UCSD-AML1 (cell line): ENCODE measurements around the gene GPR135.

Experiments used
- DNase-seq: peaks from one replicate; lab custom pipeline; 2025; ENCODE audit not compliant: unreplicated experiment; lab: John Stamatoyannopoulos, UW

GPR135 gene, protein sequence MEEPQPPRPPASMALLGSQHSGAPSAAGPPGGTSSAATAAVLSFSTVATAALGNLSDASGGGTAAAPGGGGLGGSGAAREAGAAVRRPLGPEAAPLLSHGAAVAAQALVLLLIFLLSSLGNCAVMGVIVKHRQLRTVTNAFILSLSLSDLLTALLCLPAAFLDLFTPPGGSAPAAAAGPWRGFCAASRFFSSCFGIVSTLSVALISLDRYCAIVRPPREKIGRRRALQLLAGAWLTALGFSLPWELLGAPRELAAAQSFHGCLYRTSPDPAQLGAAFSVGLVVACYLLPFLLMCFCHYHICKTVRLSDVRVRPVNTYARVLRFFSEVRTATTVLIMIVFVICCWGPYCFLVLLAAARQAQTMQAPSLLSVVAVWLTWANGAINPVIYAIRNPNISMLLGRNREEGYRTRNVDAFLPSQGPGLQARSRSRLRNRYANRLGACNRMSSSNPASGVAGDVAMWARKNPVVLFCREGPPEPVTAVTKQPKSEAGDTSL

DNA sequence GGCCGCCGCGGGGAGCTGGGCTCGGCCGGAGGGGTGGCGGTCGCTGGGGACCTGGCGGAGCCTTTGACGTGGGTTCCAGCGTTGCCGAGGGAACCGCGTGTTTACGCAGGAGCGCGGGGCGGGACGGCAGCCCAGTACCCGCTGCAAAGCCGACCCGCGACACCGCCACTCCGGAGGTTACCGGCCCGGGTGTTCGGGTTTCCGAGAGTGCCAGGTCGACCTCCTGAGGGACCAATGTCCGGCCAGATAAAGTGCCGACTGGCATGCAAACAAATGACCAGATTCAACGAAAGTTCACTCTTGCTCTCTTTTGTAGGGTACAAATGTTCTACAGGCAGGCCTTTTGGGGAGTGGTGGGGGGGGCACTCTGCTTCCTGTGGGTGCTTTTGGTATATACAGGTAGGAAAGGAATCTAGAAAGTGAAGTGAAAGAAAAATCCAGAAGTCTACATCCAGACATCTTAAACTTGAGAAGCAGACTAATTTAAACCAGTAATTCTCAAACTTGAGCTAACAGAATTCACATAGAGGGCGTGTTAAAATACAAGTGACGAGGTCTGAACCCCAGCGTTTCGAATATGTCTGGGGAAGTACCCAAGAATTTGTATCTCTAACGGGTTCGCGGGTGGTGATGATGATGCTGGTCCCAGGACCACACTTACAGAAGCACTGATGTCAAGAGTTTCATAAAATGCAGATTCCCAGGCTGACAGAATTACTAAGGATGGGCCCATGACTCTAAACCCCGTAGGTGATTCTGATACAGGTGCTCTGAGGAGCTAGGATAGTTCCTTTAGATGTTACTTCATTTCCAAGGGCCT is at the start of gene GPR135:
Gene GPR135 (minus strand): TSS at position 65 of the 820 bp plus-strand sequence. CDS start 154 bp downstream, outside the sequence.
- DNase-seq = no peak

DNA sequence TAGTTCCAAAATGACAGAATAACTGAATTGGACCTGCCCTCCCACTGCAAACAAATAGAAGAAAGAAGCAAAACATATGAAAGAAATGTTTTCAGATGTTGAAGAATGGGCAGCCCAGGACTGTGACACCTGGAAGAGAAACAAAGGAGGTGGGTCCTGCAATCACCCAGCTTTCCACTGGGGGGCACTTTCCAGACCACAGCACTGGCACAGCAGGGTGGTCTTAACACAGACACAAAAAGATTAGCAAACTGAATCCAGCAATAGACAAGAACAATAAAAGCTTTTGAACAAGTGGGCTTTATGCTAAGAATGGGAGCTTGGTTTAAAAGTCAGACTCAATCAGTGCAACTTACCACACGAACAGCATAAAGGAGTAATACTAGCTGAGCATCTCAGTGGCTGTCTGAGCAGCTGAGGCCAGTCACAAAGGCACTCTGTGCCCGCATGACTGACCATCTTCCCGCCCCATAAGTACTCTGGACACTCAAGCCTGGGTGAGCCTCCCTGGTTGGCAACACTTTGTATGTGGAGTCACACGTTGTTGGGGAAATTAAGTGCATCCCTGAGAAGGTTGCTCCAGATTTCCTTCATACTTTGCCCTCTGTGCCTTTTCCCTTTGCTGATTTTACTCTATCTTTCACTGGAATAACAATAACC is 46.9 kb upstream of the GPR135 start:
- peak; percentile 16 for DNase-seq

DNA sequence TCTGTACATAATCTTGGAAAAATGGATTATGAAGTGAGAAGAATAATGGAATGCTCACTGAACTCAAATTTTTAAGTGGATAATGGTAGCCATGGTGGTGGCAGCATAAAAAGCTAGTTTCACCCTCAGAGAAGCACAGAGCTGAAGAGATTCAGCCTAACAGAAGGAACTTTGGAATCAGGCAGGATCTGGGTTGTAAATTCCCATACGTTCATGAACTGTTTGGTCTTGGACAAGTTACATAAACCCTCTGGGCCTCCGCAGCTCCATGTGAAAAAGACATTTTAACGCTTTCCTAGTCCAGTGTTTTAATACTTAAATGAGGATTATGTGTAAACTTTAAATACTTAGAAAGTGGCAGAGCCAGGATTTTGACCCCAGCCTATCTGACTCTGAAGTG is 45.8 kb upstream of the GPR135 start:
- DNase-seq = no peak

DNA sequence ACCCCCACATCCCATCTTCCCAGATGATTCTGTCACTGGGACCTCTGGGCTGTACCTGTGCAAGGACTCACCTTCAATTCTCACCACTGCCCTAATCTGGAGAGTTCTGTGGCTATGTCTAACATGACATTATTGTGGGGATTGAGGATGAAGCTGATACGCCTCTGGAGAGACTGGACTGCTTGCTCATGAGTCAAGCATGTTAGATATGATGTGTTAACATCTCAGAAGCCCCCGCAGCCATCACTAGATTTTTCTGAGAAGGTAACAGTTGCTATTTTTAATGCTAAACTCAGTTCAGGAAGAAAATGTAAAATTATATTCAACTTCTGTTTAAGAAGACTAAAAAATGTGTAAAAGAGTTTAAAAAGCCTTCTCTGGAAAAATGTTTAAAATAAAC is 44.8 kb upstream of the GPR135 start:
- DNase-seq = no peak

DNA sequence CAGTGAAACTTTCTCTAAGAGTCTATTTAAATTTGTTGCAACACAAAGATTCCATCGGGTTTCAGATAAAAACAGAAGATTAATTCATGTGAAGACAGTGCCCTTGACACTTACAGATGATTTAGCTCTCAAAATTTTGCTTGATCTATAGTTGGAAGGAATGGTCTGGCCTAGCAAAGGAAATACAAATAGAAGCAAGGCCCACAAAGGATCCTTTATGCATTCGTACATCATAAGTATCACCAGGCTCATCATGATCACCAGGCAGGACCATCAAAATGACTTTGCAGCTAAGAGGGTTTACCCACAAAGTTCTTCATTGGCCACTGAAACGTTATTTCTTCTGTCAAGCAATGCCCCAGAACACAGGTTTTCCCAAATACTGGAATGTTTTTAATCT is 43.9 kb upstream of the GPR135 start:
- no peak for DNase-seq

DNA sequence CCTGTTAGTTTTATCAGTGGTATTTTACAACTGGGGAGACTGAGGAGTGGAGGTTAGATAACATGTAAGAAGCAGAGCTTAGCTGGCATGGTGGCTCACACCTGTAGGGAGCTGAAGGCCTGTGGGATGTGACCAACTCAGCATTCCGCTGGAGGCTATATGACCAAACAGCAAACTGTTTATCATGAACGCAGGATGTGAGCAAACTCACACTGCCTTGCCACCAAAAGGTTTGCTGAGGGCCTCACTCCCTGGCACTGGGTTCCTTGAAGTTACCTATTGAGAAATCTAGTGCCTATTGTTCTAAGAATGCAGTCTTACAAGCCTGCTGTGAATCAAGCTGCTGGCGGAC is 42.5 kb upstream of the GPR135 start:
- DNase-seq = peak; percentile 24

DNA sequence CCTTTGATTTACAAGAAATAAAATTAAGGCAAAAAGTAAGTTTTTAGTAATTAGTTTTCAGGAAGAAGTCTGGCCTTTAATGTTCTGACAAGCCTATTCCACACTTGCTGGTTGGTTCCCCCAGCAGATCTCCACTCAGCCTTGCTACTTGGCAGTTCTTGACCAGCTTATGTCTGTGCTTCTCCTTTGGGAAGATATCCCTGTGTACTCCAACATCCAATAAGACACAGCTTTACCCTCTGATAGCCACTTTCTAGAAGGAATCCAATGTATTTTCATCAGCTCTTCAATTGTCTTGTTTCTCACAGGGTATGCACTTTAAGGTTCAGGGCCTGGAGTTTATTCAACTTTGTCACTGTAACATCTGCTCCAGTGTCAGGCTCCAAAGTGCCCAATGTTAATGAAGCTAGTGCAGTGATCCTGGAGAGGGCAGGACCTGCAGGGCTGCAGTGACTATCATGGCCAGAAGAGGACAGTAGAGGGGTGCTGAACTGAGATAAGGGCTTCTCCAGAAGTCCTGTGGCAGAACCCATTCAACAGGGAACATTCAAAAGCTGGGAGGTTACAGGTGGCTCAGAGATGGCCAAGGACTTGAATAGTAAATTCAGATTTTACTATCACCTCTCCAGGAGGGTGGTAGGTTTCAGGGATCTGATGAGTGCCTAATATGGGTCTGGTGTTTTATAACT is 42.0 kb upstream of the GPR135 start:
- DNase-seq = peak; percentile 73

DNA sequence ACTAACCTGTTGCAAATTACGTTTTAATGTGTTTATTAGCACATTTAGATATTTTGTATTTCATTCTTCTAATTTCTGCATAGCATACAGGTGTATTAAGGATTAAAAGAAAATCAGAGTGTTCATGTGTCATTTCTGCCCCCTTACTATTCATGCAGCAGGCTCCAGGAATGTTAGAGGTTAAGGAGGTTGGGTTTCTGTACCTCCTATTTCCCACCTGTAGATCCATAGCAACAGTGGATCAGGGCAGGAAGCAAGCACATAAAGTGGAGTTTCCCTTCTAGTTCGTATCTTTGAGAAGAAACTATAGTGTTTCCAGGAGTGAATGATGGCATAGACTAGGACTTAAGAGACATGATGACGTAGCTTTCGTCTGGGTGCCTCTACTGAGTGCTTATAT is 38.1 kb upstream of the GPR135 start:
- no peak for DNase-seq

DNA sequence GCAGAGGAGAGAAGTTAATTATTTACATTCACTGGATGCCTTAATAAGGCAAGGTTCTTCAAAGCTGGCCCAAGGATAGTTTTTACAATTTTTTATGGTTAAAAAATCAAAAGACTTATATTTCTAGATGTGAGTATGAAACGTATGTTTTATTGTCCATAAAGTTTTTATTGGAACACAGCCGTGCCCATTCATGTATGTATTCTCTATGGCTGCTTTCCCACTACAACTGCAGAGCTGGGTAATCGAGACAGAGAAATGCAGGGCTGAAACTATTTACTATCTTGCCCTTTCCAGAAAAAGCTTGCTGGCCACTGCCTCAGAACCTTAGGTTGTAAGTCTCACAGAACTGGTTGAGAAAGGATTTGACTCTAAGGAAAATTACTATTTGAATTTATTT is 35.6 kb upstream of the GPR135 start:
- no peak for DNase-seq

DNA sequence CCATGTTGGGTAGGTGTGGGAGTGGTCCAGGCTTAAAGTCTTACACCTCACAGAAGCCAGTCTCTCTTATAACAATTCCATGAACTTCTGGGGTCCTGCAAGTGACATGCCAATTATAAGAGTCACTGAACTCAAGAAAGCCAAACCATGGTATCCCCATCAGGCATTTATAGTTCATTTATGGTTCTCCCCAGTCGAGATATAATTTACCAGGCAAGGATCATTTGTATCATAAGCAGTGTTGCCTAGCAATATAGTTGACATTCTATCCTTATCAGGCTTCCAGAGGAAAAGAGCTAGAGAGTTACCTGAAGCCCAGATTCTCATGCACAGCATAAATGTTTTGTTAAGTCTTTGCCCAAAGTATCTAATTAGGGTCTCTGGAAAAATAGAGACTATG is 27.2 kb upstream of the GPR135 start:
- DNase-seq = no peak

DNA sequence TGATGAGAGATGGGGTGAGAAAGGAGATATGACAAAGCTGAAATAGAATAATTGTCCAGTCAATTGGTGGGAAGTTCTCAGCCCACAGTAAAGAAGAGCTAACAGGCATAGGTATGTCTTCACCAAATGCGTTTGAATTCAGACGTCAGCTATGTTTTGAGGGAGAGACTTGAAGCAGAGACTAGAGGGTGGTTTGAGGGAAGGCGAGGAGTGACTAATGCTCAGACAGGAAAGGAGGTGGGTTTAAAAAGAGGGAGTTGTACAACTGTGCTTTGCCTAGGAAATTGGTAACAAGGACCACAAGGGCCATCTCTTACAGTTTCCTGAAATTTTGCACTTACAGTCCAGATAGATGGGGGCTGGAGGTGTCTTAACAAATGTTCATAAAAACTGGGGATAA is 25.6 kb upstream of the GPR135 start:
- DNase-seq = no peak

DNA sequence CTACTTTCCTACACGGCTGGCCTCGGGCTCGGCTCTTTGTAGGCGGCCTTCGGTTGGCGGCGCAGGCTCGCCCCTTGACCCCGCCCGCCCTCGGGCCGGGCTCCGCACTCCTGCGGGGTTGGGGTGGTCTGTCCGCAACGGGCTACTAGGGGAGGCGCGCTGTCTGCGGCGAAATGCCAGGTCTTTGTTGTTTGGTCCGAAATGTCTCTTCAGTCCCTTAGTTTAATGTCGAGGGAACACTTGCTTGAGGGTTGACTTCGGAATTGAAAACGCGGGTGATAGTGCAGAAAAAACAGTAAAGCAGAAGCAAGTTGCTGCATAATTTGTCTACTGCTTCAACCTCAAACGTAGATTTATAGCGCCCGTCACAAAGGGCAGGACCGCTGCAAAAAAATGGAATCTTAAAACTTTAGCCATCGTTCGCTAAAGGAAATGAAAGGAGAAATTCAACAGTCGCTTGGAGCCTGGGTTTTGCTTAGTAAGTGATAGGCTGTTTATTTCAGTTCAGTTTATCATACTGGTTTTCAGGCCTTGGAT is 19.5 kb upstream of the GPR135 start:
- DNase-seq = no peak

DNA sequence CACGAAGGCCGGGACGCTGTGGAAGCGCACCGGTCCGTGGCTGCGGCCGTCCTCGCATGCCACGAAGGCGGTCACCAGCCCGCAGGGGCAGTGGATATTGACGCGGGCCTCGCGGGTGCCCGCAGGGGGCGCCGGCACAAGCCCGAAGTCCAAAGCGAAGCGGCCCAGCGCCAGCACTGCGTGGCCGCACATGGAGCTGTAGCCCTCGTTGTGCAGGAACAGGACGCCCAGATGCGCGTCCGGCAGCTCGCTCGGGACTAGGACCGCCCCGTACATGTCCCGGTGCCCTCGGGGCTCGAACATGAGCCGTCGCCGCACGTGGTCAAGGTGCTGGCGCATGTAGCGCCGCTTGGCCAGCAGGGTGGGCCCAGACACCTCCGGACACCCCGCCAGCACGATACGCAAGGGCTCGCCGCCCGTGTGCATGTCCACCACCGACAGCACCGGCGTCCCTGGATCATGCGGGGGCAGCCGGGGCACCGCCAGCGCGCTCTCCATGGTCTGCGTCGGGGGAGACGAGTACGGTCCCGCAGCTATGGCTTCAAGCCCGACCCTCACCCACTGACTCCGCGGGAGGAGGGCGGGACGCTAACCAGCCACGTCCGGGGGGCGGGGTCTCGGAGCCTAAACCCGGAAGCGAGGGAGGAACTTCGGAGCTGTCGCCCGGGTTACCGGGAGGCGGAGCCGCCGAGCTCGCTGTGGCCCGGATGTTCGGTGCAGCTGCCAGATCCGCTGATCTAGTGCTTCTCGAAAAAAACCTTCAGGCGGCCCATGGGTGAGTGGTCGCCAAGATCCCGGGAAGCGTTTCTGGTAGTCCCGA is 18.8 kb upstream of the GPR135 start, which contains the start of the genes JKAMP and L3HYPDH:
Gene JKAMP (plus strand): TSS at position 699 of the 820 bp plus-strand sequence. CDS start 73 bp downstream, at position 772.
Gene L3HYPDH (minus strand): TSS at position 590 of the 820 bp plus-strand sequence. CDS start 92 bp downstream, at position 498.
- peak; percentile 98 for DNase-seq

DNA sequence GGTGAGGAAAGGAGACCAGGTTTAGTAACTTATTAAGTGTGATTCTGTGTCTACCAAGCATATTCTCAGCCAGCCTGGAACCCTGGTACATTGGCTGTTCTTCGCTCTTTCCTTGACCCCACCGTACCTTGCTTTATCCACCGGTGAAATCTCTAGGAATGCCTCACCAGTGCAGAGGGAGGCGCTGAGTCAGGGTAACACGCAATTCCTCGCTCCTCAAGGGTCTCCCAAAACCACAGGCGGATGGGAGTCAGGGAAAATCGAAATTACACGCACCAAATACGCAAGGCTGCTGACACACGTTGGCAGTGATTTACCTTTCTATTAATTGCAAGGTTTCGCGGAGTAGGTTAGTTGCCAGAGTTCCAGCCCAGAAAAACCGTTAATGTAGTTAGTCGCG is 18.2 kb upstream of the GPR135 start:
- peak; percentile 39 for DNase-seq

DNA sequence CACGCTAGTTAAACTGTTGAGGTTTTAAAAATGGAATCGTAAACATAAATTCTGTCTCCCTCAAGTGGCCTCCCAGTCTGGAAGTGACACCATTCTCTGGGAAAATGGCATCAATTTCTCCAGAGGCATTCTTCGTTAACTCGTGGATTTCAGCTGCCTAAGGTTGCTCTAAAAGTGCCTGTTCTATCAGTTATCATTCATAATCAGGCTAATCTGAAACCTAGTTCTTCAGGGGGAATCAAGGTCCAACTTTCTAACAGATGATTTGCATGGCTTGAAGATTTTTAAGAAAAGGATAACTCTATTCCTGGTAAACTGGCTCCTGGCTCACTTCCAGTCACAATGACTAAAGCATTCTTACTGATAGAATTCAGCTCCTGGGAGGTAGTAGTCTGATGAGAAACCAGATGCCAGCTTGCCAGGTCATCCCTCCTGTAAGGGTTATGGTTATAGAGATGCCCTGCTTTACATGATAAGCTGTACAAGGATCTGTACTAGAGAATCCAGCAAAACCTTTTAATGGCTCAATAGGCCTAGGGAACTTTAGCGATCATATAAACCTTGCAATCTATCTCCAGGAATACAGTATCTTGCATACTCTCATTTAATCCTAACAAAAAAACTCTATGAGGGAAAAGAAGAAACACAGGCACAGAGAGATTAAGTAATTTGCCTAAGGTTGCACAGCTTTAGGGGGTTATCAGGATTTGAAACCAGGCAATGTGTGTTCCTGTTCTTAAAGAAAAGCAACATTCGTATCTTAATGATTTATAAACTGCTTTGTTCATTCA is 17.6 kb upstream of the GPR135 start:
- DNase-seq = no peak

DNA sequence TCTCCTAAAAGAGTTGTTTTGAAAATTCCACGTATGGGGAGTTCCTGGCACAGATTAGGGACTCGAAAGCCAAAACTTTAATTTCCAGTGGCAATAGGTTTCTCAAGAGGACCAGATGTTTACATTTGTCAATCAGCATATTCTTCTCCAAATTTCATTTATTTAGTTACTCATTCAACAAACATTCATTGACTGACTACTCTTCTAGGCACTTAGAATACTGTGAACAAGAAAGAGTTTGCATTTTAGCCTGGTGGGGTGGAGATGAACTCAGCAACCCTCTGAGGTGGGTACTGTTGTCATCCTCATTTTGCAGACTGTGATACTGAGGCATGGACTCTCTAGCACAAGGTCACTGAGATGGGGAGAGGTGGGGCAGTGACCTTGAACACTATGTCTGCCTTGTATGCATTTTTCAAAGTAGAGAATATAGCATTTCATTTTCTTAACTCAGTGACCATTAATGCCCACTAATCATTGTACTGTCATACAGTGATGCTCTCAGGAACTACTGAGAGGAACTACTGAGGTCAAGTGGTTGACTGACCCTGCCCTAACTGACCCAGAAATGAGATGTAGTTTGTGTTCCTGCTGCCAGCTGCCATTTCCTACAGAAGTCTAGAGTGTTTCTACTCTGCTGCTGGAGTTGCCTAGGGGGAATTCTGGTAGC is 16.8 kb upstream of the GPR135 start:
- no peak for DNase-seq

DNA sequence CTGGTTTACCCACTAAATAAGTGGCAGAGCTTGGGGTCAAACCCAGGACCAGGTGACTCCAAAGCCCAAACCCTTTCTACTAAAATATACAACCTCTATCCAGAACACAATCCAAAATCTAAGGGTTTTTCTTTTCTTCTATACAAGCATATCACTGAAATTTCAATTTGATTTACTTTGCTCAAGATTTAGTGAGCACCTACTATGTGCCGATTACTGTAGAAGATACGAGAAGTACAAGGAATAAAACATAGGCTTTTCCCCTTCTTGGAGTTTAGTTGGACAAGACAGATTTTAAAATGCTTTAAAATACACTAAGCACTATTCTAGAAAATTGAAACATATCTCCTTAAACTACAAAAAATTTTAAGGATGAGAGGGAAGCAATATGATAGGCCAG is 16.2 kb upstream of the GPR135 start:
- DNase-seq = no peak

DNA sequence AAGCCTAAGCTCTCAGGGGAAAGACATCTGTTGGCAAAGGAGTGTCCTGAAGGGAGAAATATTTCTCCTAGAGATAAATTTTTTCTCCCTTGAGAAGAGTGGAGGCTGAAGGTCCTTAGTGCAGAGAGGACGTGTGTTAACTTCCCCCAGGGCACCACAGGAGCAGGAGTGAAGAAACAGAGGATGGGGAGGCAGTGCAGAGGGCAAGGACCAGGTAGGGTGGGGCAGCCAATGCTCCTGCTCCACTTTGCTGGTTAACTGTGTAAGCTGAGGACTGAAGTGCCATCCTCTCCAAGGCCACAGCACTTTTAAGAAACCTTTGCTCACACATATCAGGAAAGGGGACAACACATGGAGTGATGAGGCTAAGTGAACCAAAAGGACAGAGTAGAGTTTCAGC is 15.0 kb upstream of the GPR135 start:
- no peak for DNase-seq
